Ureter (tissue), 1 donor: ENCODE results near the gene AACS. TPM values are rescaled to one million over a fixed set of nuclear protein-coding genes. Genes with fewer than 3 reads are reported as not detected.
"Not testable (repeated sequence)": the region's sequence is repeated elsewhere in the genome, so short reads cannot be mapped to it uniquely, and the experiment has no call there.

ENCODE experiments used
- DNase-seq: peaks from one replicate; pipeline ENCODE4 v3.0.0-alpha.2; 2020; ENCODE audit warnings: low spot score
- total RNA-seq: library from RNA; stranded (reverse); gene quantifications from one replicate; pipeline ENCODE4 v1.2.4, GENCODE V29; 2023
- donor health status: DM: yes; HTN: yes; CAD: no.

The AACS gene
- total RNA-seq, 1 donor from 2014 or later, result 31.4 TPM

GRCh38 chr12:125056306-125056705 is 8.9 kb upstream of the AACS start:
- DNase-seq, result no peak

GRCh38 chr12:125057708-125058107 is 7.5 kb upstream of the AACS start:
- no peak for DNase-seq

GRCh38 chr12:125061229-125061628 is 4.0 kb upstream of the AACS start:
- DNase-seq, result no peak

GRCh38 chr12:125063522-125063921 is 1.7 kb upstream of the AACS start:
- not testable (repeated sequence) for DNase-seq

- no peak for DNase-seq
Measured at GRCh38 chr12:125064492-125064891, 743 bp upstream of the AACS start.

- no peak for DNase-seq
Measured at GRCh38 chr12:125065919-125066570, 810 bp downstream of the AACS start.

- DNase-seq, result no peak
Measured at GRCh38 chr12:125068391-125068790, 3.2 kb downstream of the AACS start.

- DNase-seq, result no peak
Measured at GRCh38 chr12:125069616-125070015, 4.4 kb downstream of the AACS start.

GRCh38 chr12:125070112-125070511 is 4.9 kb downstream of the AACS start:
- no peak for DNase-seq

GRCh38 chr12:125070661-125071390 is 5.6 kb downstream of the AACS start:
- no peak for DNase-seq

- DNase-seq, result no peak
Measured at GRCh38 chr12:125071456-125071855, 6.2 kb downstream of the AACS start.

- DNase-seq, result no peak
Measured at GRCh38 chr12:125072496-125072895, 7.3 kb downstream of the AACS start.

GRCh38 chr12:125074294-125074693 is 9.1 kb downstream of the AACS start:
- DNase-seq, result not testable (repeated sequence)

GRCh38 chr12:125076103-125076502 is 10.9 kb downstream of the AACS start:
- no peak for DNase-seq

GRCh38 chr12:125079084-125079483 is 13.8 kb downstream of the AACS start:
- no peak for DNase-seq

- DNase-seq, result no peak
Measured at GRCh38 chr12:125079648-125080645, 14.7 kb downstream of the AACS start.

- no peak for DNase-seq
Measured at GRCh38 chr12:125081427-125081826, 16.2 kb downstream of the AACS start.

GRCh38 chr12:125083072-125083471 is 17.8 kb downstream of the AACS start:
- DNase-seq, result no peak

GRCh38 chr12:125088199-125088598 is 23.0 kb downstream of the AACS start:
- not testable (repeated sequence) for DNase-seq

GRCh38 chr12:125089083-125089482 is 23.8 kb downstream of the AACS start:
- no peak for DNase-seq

GRCh38 chr12:125089626-125090025 is 24.4 kb downstream of the AACS start:
- no peak for DNase-seq

GRCh38 chr12:125090437-125090836 is 25.2 kb downstream of the AACS start:
- DNase-seq, result no peak
